Astrocyte (in vitro differentiated cells and primary cell): Measurements from ENCODE around the gene CCDC191. TPM values are rescaled to one million over a fixed set of nuclear protein-coding genes. Genes with fewer than 3 reads are reported as not detected.

Experiments used
- DNase-seq: peaks from one replicate; pipeline ENCODE4 v3.0.0-alpha.2; 2010; ENCODE audit warnings: low read depth
- FAIRE-seq: peaks from 2 replicates; lab custom pipeline; 2011; peaks lifted over from hg19 to GRCh38; lab: Jason Lieb, UNC
- H2AFZ ChIP-seq: 2 replicates; pipeline ENCODE4 v1.6.0; 2012; ENCODE audit warnings: low read depth, low read length, inconsistent platforms
- H3K27ac ChIP-seq: 2 replicates; pipeline ENCODE4 v1.5.1; 2011; ENCODE audit warnings: low read depth, low read length, inconsistent platforms
- H3K27me3 ChIP-seq: 2 replicates; pipeline ENCODE4 v1.6.0; 2011; ENCODE audit warnings: low read length, inconsistent platforms; ENCODE audit not compliant: insufficient read depth
- H3K36me3 ChIP-seq: 2 replicates; pipeline ENCODE4 v1.5.1; 2011; ENCODE audit warnings: low read length, inconsistent platforms; ENCODE audit not compliant: insufficient read depth
- H3K4me1 ChIP-seq: 2 replicates; pipeline ENCODE4 v1.5.1; 2011; ENCODE audit warnings: low read length, inconsistent platforms; ENCODE audit not compliant: insufficient read depth
- H3K4me2 ChIP-seq: 2 replicates; pipeline ENCODE4 v1.6.0; 2012; ENCODE audit warnings: low read length, inconsistent platforms
- H3K4me3 ChIP-seq: 2 replicates; pipeline ENCODE4 v1.5.1; 2011; ENCODE audit warnings: low read depth, mild to moderate bottlenecking, low read length, inconsistent platforms; ENCODE audit not compliant: insufficient read depth
- H3K79me2 ChIP-seq: 2 replicates; pipeline ENCODE4 v1.6.0; 2012; ENCODE audit warnings: mild to moderate bottlenecking, low read length, inconsistent platforms; ENCODE audit not compliant: insufficient read depth
- H3K9ac ChIP-seq: 2 replicates; pipeline ENCODE4 v1.6.0; 2012; ENCODE audit warnings: mild to moderate bottlenecking, low read length, inconsistent platforms
- H3K9me3 ChIP-seq: 2 replicates; pipeline ENCODE4 v1.5.1; 2012; ENCODE audit warnings: low read depth, mild to moderate bottlenecking, low read length, inconsistent platforms; ENCODE audit not compliant: insufficient read depth
- H4K20me1 ChIP-seq: 2 replicates; pipeline ENCODE4 v1.6.0; 2012; ENCODE audit warnings: low read length, inconsistent platforms; ENCODE audit not compliant: insufficient read depth
- H3K27ac Mint-ChIP-seq: one replicate; pipeline ENCODE4 v1.8.0; 2021; ENCODE audit warnings: mild to moderate bottlenecking, mixed read lengths; ENCODE audit not compliant: unreplicated experiment
- H3K27me3 Mint-ChIP-seq: one replicate; pipeline ENCODE4 v1.8.0; 2021; ENCODE audit warnings: low read depth, mixed read lengths; ENCODE audit not compliant: unreplicated experiment
- H3K36me3 Mint-ChIP-seq: one replicate; pipeline ENCODE4 v1.8.0; 2021; ENCODE audit warnings: low read depth, mixed read lengths; ENCODE audit not compliant: unreplicated experiment
- H3K4me1 Mint-ChIP-seq: one replicate; pipeline ENCODE4 v1.8.0; 2021; ENCODE audit warnings: low read depth, mixed read lengths; ENCODE audit not compliant: unreplicated experiment
- H3K4me3 Mint-ChIP-seq: one replicate; pipeline ENCODE4 v1.8.0; 2021; ENCODE audit warnings: mild to moderate bottlenecking, moderate library complexity, mixed read lengths; ENCODE audit not compliant: unreplicated experiment
- H3K9me3 Mint-ChIP-seq: one replicate; pipeline ENCODE4 v1.8.0; 2021; ENCODE audit warnings: mild to moderate bottlenecking, mixed read lengths; ENCODE audit not compliant: unreplicated experiment
- CTCF ChIP-seq: IDR thresholded peaks from 2 replicates; pipeline ENCODE4 v1.5.1; 2011; ENCODE audit warnings: low read depth, mild to moderate bottlenecking, inconsistent platforms, low read length, moderate library complexity; ENCODE audit not compliant: insufficient read depth
- EZH2 ChIP-seq: IDR thresholded peaks from 2 replicates; pipeline ENCODE4 v1.6.1; 2012; ENCODE audit warnings: mild to moderate bottlenecking, low read length, inconsistent platforms; ENCODE audit not compliant: insufficient read depth
- total RNA-seq: library from RNA; stranded (reverse); gene quantifications from 2 replicates; pipeline ENCODE4 v1.2.1, GENCODE V29; 2021

The CCDC191 gene
- total RNA-seq, 1 donor from 2014 or later = 2.5 TPM

- H3K9ac ChIP-seq = no peak overlapping the region
- peaks cover 9% of the 10 kb centered on the region for H3K4me1 ChIP-seq
- no peak overlapping the region for H3K4me3 ChIP-seq
- no peak for DNase-seq
- H2AFZ ChIP-seq = no peak overlapping the region
- Mint-ChIP-seq H3K36me3 (no peaks in the 10 kb centered on the region), H3K27me3 (no peaks in the 10 kb centered on the region), H3K27ac (no peak overlapping the region), H3K4me3 (no peak overlapping the region), H3K4me1 (peaks cover 2% of the 10 kb centered on the region), H3K9me3 (no peaks in the 10 kb centered on the region)
- no peak overlapping the region for H3K4me2 ChIP-seq
- H3K79me2 ChIP-seq = peaks cover 86% of the 10 kb centered on the region
- H3K27ac ChIP-seq = no peak overlapping the region
- H4K20me1 ChIP-seq = peaks cover 7% of the 10 kb centered on the region
- H3K36me3 ChIP-seq = no peaks in the 10 kb centered on the region
- no peaks in the 10 kb centered on the region for H3K27me3 ChIP-seq
- FAIRE-seq = no peak
- TF ChIP-seq EZH2 (no peak), CTCF (no peak)
- no peaks in the 10 kb centered on the region for H3K9me3 ChIP-seq
Observed at GRCh38 chr3:114060906-114061655, 4.8 kb upstream of the CCDC191 start.

- Histone ChIP-seq H3K27me3 (no peaks in the 10 kb centered on the region), H3K9me3 (no peaks in the 10 kb centered on the region), H3K9ac (no peak overlapping the region), H3K36me3 (no peaks in the 10 kb centered on the region), H4K20me1 (peaks cover 7% of the 10 kb centered on the region), H3K4me3 (no peak overlapping the region), H3K4me2 (peak overlapping the region; percentile 90), H3K27ac (no peak overlapping the region), H3K4me1 (peaks cover 13% of the 10 kb centered on the region), H2AFZ (no peak overlapping the region), H3K79me2 (peaks cover 70% of the 10 kb centered on the region)
- H3K27me3 Mint-ChIP-seq = no peaks in the 10 kb centered on the region
- H3K9me3 Mint-ChIP-seq = no peaks in the 10 kb centered on the region
- H3K36me3 Mint-ChIP-seq = no peaks in the 10 kb centered on the region
- TF ChIP-seq EZH2 = no peak
- DNase-seq (no peak), FAIRE-seq (no peak)
- H3K27ac Mint-ChIP-seq = no peak overlapping the region
- peak overlapping the region; percentile 52 for H3K4me3 Mint-ChIP-seq
- H3K4me1 Mint-ChIP-seq = peaks cover 6% of the 10 kb centered on the region
Observed at GRCh38 chr3:114058646-114059045, 2.3 kb upstream of the CCDC191 start.

- Histone ChIP-seq H3K9ac (peak overlapping the region; percentile 86), H3K4me2 (peak overlapping the region; percentile 90), H3K36me3 (no peaks in the 10 kb centered on the region), H3K4me3 (peak overlapping the region; percentile 97), H3K27ac (peak overlapping the region; percentile 80), H3K9me3 (no peaks in the 10 kb centered on the region), H4K20me1 (peaks cover 7% of the 10 kb centered on the region), H3K27me3 (no peaks in the 10 kb centered on the region), H3K79me2 (peaks cover 54% of the 10 kb centered on the region), H2AFZ (peak overlapping the region; percentile 96), H3K4me1 (peaks cover 13% of the 10 kb centered on the region)
- no peak for DNase-seq
- Mint-ChIP-seq H3K9me3 (no peaks in the 10 kb centered on the region), H3K27me3 (no peaks in the 10 kb centered on the region), H3K4me3 (peak overlapping the region; percentile 97), H3K27ac (peak overlapping the region; percentile 85), H3K4me1 (peaks cover 6% of the 10 kb centered on the region), H3K36me3 (no peaks in the 10 kb centered on the region)
- no peak for TF ChIP-seq EZH2
- TF ChIP-seq CTCF = no peak
- FAIRE-seq = no peak
Observed at GRCh38 chr3:114057011-114057347, 653 bp upstream of the CCDC191 start.
